Measurements from ENCODE around the gene ADGRD1. TPM values are rescaled to one million over a fixed set of nuclear protein-coding genes. Genes with fewer than 3 reads are reported as not detected.

Gene ADGRD1
- total RNA-seq, 4 donors from 2014 or later, result 28.2 to 52.4 (median 41.8) TPM

DNA sequence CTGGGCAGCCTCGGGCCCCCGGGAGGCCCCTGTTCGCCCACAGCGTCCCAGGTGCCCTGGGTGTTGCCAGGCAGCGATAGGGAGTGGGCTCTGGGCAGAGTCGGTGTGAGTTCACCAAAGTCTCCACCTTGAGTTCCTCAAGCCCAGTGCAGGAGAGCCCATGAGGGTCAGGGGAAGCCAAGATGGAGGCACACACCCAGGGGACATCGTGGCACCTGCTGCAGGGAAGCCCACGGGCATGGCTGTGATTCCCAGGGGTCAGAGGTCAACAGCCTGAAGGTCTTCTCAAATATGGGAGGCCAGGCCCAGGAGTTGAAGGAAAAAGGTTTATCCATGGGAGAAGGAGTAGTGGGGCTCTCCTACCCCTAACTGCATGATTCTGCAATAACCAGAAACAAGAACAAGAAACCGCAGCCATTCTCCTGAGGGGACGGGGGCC, 148.8 kb downstream of the ADGRD1 start:
- TF ChIP-seq, protein P1, sequence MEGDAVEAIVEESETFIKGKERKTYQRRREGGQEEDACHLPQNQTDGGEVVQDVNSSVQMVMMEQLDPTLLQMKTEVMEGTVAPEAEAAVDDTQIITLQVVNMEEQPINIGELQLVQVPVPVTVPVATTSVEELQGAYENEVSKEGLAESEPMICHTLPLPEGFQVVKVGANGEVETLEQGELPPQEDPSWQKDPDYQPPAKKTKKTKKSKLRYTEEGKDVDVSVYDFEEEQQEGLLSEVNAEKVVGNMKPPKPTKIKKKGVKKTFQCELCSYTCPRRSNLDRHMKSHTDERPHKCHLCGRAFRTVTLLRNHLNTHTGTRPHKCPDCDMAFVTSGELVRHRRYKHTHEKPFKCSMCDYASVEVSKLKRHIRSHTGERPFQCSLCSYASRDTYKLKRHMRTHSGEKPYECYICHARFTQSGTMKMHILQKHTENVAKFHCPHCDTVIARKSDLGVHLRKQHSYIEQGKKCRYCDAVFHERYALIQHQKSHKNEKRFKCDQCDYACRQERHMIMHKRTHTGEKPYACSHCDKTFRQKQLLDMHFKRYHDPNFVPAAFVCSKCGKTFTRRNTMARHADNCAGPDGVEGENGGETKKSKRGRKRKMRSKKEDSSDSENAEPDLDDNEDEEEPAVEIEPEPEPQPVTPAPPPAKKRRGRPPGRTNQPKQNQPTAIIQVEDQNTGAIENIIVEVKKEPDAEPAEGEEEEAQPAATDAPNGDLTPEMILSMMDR (IDR thresholded peaks at IDR 0.05), result no peak
- no peak for TF ChIP-seq EP300 (IDR thresholded peaks at IDR 0.05)
- TF ChIP-seq POLR2AphosphoS5 (IDR thresholded peaks at IDR 0.05), result no peak
- TF ChIP-seq POLR2A (IDR thresholded peaks at IDR 0.05; ENCODE audit: low read depth), result no peak
- H3K27ac ChIP-seq (replicated peaks in 1 of 4), result no peak overlapping the region
- WGBS, result 85% methylated on average over 5 of the region's 10 CpGs
- no peaks in the 10 kb centered on the region for H3K27me3 ChIP-seq
- no peak overlapping the region for H3K4me3 ChIP-seq
- DNase-seq (ENCODE audit: extremely low spot score), result no peak
- intact Hi-C loops (cut with DNase I), result loop anchor here (10.0 kb wide), 1 partner anchor 892 kb away; no protein-coding TSS in a partner anchor
- H3K36me3 ChIP-seq, result peaks cover 0 to 30% (median 17%) of the 10 kb centered on the region in 4 donors
- H3K9me3 ChIP-seq, result no peaks in the 10 kb centered on the region
- peaks cover 7 to 19% (median 16%) of the 10 kb centered on the region in 4 donors for H3K4me1 ChIP-seq

DNA sequence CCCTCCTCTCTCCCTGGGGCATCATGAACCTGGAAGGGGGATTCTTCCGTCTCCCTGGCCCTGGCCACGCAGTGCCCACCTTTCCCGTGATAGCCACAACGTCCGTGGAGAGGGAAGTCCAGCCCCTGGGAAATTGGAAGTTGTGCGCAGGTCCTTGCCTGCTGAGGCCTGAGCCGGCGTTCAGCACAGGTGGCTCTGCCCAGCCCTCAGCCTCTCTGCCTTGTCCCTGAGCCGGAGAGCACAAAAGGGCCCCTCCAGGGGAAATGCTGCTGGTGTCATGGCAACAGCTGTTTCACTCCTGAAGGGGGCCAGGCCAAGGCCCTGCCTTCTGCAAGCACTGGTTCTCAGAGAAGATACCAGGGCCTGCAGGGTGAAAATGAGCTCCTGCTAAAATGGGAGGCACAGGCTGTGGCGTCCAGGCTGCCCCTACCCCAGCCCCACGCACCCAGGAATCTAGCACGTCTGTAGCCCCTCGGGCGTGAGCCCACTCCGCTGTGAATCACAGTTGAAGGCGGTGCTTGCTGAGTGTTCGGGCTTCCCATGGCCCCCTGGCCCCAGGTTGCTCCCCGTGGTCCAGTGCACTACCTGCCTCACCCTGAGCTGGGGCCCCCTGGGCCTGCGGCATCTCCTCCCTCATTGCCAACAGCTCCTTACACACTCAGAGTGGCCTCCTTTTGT, 149.4 kb downstream of the ADGRD1 start:
- peaks cover 0 to 35% (median 17%) of the 10 kb centered on the region in 4 donors for H3K36me3 ChIP-seq
- H3K4me1 ChIP-seq, result peaks cover 7 to 18% (median 16%) of the 10 kb centered on the region in 4 donors
- H3K27me3 ChIP-seq, result no peaks in the 10 kb centered on the region
- DNase-seq (ENCODE audit: extremely low spot score), result no peak
- WGBS, result 97% methylated on average over 5 of the region's 19 CpGs
- H3K4me3 ChIP-seq, result no peak overlapping the region
- H3K9me3 ChIP-seq, result no peaks in the 10 kb centered on the region
- H3K27ac ChIP-seq (replicated peaks in 1 of 4), result no peak overlapping the region
- intact Hi-C loops (cut with DNase I), result loop anchor here (10.0 kb wide), 1 partner anchor 892 kb away; no protein-coding TSS in a partner anchor
- TF ChIP-seq POLR2AphosphoS5 (IDR thresholded peaks at IDR 0.05) (no peak), EP300 (IDR thresholded peaks at IDR 0.05) (no peak), POLR2A (IDR thresholded peaks at IDR 0.05; ENCODE audit: low read depth) (no peak)
- TF ChIP-seq, protein P1 (IDR thresholded peaks at IDR 0.05), result no peak

DNA sequence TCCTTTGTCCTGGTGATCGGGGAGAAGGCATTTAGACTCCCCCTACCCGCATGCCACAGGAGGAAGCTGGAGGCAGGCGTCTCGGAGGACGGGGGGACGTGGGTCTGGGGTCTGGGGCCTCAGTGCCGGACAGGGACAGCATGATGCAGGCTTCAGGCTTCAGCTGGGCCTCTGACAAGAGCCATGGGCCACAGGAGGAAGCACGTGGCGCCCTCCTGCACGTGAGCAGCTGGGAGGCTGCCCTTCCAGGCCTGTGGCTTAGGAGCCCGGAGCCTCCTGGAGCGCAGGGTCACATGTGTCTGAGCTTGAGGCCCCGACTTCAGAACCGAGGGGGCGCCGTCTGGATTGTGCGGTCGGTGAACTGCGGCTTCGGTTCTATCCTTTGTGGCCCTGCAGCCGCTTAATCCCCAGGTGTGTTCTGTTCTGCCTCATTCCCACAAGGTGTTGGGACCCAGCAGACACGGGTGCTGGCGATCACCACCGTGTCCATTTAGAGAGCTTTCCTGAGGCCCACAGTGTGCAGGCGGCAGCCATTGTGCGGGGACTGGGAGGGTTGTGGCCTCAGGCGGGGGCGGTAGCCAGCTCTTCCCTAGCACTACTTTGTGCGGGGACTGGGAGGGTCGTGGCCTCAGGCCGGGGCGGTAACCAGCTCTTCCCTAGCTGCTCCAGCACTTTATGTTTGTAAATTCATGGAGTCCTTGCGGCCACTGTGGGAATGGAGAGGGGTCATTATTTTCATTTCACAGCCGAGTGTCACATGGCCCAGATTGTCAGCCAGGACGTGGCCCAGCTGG, 150.2 kb downstream of the ADGRD1 start:
- Histone ChIP-seq H3K27me3 (no peaks in the 10 kb centered on the region), H3K36me3 (peaks cover 0 to 35% (median 13%) of the 10 kb centered on the region in 4 donors), H3K4me3 (no peak overlapping the region), H3K27ac (replicated peaks in 1 of 4) (peak overlapping the region in 2 of 4 donors; percentile 19 to 20), H3K4me1 (peaks cover 7 to 18% (median 16%) of the 10 kb centered on the region in 4 donors), H3K9me3 (no peaks in the 10 kb centered on the region)
- intact Hi-C loops (cut with DNase I), result loop anchor here (10.0 kb wide), 1 partner anchor 891 kb away; no protein-coding TSS in a partner anchor
- no peak for DNase-seq (ENCODE audit: extremely low spot score)
- WGBS, result 80% methylated on average over 26 of the region's 35 CpGs
- TF ChIP-seq POLR2AphosphoS5 (IDR thresholded peaks at IDR 0.05), result no peak
- TF ChIP-seq POLR2A (IDR thresholded peaks at IDR 0.05; ENCODE audit: low read depth), result no peak
- TF ChIP-seq EP300 (IDR thresholded peaks at IDR 0.05), result no peak
- TF ChIP-seq, protein P1 (IDR thresholded peaks at IDR 0.05), result no peak

DNA sequence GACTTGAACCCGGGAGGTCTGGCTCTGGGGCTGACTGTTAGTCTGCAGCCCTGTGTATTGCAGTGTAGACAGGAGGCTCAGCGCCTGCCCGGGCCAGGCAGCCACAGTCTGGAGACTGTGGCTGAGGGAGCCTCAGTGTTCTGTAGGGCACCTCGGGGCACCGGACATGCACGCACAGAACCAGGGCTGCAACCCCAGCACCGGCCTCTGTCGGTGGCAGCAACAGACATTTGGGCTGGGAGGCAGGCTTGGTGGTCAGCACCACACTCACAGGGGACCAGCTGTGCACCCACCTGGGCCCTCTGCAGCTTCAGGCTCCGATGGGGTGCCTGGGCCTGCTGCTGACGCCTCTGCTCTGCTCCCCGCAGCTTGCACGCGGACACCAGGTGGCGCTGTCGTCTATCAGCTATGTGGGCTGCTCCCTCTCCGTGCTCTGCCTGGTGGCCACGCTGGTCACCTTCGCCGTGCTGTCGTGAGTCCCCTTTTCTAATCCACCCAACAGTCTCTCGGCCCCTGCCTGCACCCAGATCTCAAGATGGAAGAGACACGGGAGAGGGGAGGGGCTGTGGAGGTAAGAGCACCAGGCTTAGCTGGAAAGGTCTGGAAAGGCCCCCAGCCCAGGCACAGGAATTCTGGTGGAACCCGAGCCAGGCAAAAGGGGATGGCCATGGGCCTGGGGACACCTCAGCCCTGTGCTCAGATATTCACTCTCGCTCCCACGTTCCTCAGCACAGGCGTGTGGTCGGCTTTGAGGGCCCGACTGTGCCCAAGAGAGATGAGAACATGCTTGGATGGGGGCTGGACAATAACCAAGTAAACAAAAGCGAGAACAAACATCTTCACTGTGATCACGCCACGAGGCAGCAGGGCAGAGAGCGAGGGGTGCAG, 151.0 kb downstream of the ADGRD1 start:
- peaks cover 0 to 34% (median 12%) of the 10 kb centered on the region in 4 donors for H3K36me3 ChIP-seq
- H3K4me1 ChIP-seq, result peaks cover 7 to 18% (median 16%) of the 10 kb centered on the region in 4 donors
- DNase-seq (ENCODE audit: extremely low spot score), result no peak
- H3K27ac ChIP-seq (replicated peaks in 1 of 4), result peak overlapping the region in 1 of 4 donors; percentile 19
- H3K9me3 ChIP-seq, result no peaks in the 10 kb centered on the region
- intact Hi-C loops (cut with DNase I), result loop anchor here (10.0 kb wide), 1 partner anchor 890 kb away; no protein-coding TSS in a partner anchor
- 53% methylated on average over 13 of the region's 32 CpGs for WGBS
- TF ChIP-seq EP300 (IDR thresholded peaks at IDR 0.05), result no peak
- TF ChIP-seq, protein P1 (IDR thresholded peaks at IDR 0.05), result peak; percentile 82 to 92 (median 88)
- H3K4me3 ChIP-seq, result no peak overlapping the region
- no peaks in the 10 kb centered on the region for H3K27me3 ChIP-seq

All from esophagus muscularis mucosa (tissue), 4 donors.